GM11168 (cell line): ENCODE data around the gene ADGRG2.
"Not testable (repeated sequence)": the region's sequence is repeated elsewhere in the genome, so short reads cannot be mapped to it uniquely, and the experiment has no call there.

ENCODE experiments used
- in situ Hi-C: fragments of 300-500 bp; cut with MboI; formaldehyde crosslinking; loops from one replicate; pipeline ENCODE4 v1.12.0; 2022; ENCODE audit warnings: low sequenced_read_pairs; ENCODE audit not compliant: unreplicated experiment

Gene ADGRG2

GRCh38 chrX:19086102-19086772 is 36.0 kb downstream of the ADGRG2 start:
- in situ Hi-C loops, result no loop called here

- in situ Hi-C loops, result no loop called here
Observed at GRCh38 chrX:19085666-19086065, 36.6 kb downstream of the ADGRG2 start.

GRCh38 chrX:19075754-19076153 is 46.5 kb downstream of the ADGRG2 start:
- in situ Hi-C loops, result no loop called here

- in situ Hi-C loops, result no loop called here
Observed at GRCh38 chrX:19072372-19072771, 49.9 kb downstream of the ADGRG2 start.

GRCh38 chrX:19070555-19070994 is 51.7 kb downstream of the ADGRG2 start:
- in situ Hi-C loops, result no loop called here

GRCh38 chrX:19066987-19067386 is 55.3 kb downstream of the ADGRG2 start:
- in situ Hi-C loops, result not testable (repeated sequence)

GRCh38 chrX:19065535-19065934 is 56.7 kb downstream of the ADGRG2 start:
- in situ Hi-C loops, result no loop called here

- in situ Hi-C loops, result no loop called here
Observed at GRCh38 chrX:19064175-19064574, 58.1 kb downstream of the ADGRG2 start.

- in situ Hi-C loops, result no loop called here
Observed at GRCh38 chrX:19063030-19063429, 59.2 kb downstream of the ADGRG2 start.

- in situ Hi-C loops, result loop anchor here (10.0 kb wide), 1 partner anchor 1204 kb away; no protein-coding TSS in a partner anchor
Observed at GRCh38 chrX:19059067-19059466, 63.2 kb downstream of the ADGRG2 start.

GRCh38 chrX:19057856-19058255 is 64.4 kb downstream of the ADGRG2 start:
- in situ Hi-C loops, result loop anchor here (10.0 kb wide), 1 partner anchor 1203 kb away; no protein-coding TSS in a partner anchor

GRCh38 chrX:19049110-19049509 is 73.2 kb downstream of the ADGRG2 start:
- in situ Hi-C loops, result loop anchor here (25.0 kb wide), 1 partner anchor 288 kb away; the partner anchor contains the start of gene PDHA1

- in situ Hi-C loops, result loop anchor here (25.0 kb wide), 1 partner anchor 291 kb away; the partner anchor contains the start of gene PDHA1
Observed at GRCh38 chrX:19046343-19047215, 75.7 kb downstream of the ADGRG2 start.

- in situ Hi-C loops, result loop anchor here (25.0 kb wide), 1 partner anchor 297 kb away; the partner anchor contains the start of gene PDHA1
Observed at GRCh38 chrX:19040373-19040772, 81.9 kb downstream of the ADGRG2 start.

GRCh38 chrX:19034025-19034424 is 88.2 kb downstream of the ADGRG2 start:
- in situ Hi-C loops, result loop anchor here (25.0 kb wide), 1 partner anchor 303 kb away; the partner anchor contains the start of gene PDHA1

GRCh38 chrX:19030805-19031204 is 91.5 kb downstream of the ADGRG2 start:
- in situ Hi-C loops, result loop anchor here (25.0 kb wide), 1 partner anchor 306 kb away; the partner anchor contains the start of gene PDHA1

GRCh38 chrX:19028560-19028959 is 93.7 kb downstream of the ADGRG2 start:
- in situ Hi-C loops, result loop anchor here (25.0 kb wide), 1 partner anchor 309 kb away; the partner anchor contains the start of gene PDHA1

GRCh38 chrX:19024366-19024765 is 97.9 kb downstream of the ADGRG2 start:
- in situ Hi-C loops, result no loop called here

- in situ Hi-C loops, result no loop called here
Observed at GRCh38 chrX:19019996-19020395, 102.3 kb downstream of the ADGRG2 start.

GRCh38 chrX:19017271-19017670 is 105.0 kb downstream of the ADGRG2 start:
- in situ Hi-C loops, result no loop called here

- in situ Hi-C loops, result not testable (repeated sequence)
Observed at GRCh38 chrX:19016614-19017013, 105.7 kb downstream of the ADGRG2 start.
